Measurements from ENCODE around the gene ATG2A.

Gene ATG2A

DNA sequence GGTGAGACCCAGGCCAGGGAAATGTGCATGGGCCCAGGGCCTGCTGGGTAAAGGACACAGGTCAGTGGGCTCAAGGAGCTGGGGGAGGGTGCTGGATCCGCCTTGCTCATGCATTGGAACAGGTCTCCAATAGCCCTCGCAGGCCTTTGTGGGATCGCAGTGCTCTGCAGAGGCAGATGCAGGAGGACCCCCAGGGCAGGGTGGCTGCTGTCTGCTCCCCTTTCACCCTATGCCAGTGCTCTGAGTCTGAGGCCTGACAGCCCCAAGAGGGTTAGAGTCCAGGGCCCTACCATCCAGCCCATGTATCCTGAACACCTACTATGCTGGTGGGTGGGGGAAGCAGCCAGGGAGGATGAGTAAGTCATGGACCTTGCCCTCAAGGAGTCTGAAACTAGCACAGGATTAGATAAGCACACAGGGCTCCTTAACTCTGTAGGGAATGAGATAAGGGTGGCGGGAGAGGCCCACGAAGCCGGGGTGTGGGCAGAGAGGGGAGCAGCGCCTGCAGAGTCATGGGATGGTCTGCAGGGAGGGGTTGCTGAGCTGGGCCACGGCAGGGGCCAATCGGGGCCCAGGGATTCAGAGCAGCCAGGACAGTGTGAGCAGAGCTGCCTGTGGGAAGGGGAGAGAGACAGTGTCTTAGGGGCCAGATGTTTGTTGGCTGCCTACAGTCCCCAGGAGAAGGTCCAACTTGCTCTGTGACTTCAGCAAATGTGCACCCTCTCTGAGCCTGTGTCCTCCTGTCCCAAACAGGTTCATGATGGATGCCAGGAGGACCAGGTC, 28.1 kb downstream of the ATG2A start:
- H3K27me3 ChIP-seq (ENCODE audit: insufficient read depth, poor library complexity, severe bottlenecking), result no peaks in the 10 kb centered on the region
- DNase-seq (ENCODE audit: low read depth in 1 of 2, low spot score in 1 of 2), result no peak
- H3K4me3 ChIP-seq (replicated peaks; ENCODE audit: insufficient read depth, low read length), result no peak overlapping the region
- TF ChIP-seq, protein P1, sequence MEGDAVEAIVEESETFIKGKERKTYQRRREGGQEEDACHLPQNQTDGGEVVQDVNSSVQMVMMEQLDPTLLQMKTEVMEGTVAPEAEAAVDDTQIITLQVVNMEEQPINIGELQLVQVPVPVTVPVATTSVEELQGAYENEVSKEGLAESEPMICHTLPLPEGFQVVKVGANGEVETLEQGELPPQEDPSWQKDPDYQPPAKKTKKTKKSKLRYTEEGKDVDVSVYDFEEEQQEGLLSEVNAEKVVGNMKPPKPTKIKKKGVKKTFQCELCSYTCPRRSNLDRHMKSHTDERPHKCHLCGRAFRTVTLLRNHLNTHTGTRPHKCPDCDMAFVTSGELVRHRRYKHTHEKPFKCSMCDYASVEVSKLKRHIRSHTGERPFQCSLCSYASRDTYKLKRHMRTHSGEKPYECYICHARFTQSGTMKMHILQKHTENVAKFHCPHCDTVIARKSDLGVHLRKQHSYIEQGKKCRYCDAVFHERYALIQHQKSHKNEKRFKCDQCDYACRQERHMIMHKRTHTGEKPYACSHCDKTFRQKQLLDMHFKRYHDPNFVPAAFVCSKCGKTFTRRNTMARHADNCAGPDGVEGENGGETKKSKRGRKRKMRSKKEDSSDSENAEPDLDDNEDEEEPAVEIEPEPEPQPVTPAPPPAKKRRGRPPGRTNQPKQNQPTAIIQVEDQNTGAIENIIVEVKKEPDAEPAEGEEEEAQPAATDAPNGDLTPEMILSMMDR (IDR thresholded peaks at IDR 0.05; ENCODE audit: insufficient read depth, low read length), result no peak
- TF ChIP-seq SPI1 (IDR thresholded peaks at IDR 0.05; ENCODE audit: borderline replicate concordance, low read depth), result no peak
- TF ChIP-seq, protein P2, sequence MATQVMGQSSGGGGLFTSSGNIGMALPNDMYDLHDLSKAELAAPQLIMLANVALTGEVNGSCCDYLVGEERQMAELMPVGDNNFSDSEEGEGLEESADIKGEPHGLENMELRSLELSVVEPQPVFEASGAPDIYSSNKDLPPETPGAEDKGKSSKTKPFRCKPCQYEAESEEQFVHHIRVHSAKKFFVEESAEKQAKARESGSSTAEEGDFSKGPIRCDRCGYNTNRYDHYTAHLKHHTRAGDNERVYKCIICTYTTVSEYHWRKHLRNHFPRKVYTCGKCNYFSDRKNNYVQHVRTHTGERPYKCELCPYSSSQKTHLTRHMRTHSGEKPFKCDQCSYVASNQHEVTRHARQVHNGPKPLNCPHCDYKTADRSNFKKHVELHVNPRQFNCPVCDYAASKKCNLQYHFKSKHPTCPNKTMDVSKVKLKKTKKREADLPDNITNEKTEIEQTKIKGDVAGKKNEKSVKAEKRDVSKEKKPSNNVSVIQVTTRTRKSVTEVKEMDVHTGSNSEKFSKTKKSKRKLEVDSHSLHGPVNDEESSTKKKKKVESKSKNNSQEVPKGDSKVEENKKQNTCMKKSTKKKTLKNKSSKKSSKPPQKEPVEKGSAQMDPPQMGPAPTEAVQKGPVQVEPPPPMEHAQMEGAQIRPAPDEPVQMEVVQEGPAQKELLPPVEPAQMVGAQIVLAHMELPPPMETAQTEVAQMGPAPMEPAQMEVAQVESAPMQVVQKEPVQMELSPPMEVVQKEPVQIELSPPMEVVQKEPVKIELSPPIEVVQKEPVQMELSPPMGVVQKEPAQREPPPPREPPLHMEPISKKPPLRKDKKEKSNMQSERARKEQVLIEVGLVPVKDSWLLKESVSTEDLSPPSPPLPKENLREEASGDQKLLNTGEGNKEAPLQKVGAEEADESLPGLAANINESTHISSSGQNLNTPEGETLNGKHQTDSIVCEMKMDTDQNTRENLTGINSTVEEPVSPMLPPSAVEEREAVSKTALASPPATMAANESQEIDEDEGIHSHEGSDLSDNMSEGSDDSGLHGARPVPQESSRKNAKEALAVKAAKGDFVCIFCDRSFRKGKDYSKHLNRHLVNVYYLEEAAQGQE (IDR thresholded peaks at IDR 0.05; ENCODE audit: insufficient replicate concordance, low read depth), result no peak
- no peak for TF ChIP-seq GABPA (IDR thresholded peaks at IDR 0.05; ENCODE audit: low read depth)
- TF ChIP-seq POLR2AphosphoS5 (IDR thresholded peaks at IDR 0.05; ENCODE audit: low read depth), result no peak
- no peak overlapping the region for H3K27ac ChIP-seq (replicated peaks)

DNA sequence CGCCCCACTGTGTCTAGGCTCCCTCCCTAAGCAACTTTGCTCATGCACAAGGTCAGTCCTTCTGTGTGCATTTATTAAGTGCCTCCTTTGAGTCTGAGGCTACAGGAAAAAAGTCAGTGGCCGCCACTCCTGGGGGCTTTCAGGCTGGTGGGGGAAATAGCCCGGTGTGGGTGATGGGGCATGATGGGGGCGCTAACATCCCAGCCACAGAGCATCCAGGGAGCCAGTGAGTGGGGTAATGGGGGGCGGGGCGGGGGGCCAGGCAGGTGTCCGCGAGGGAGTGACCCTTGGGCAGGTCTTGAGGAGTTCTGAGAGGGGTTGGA, 28.6 kb downstream of the ATG2A start:
- H3K4me3 ChIP-seq (replicated peaks; ENCODE audit: insufficient read depth, low read length), result no peak overlapping the region
- TF ChIP-seq GABPA (IDR thresholded peaks at IDR 0.05; ENCODE audit: low read depth), result no peak
- TF ChIP-seq POLR2AphosphoS5 (IDR thresholded peaks at IDR 0.05; ENCODE audit: low read depth), result no peak
- TF ChIP-seq, protein P2 (IDR thresholded peaks at IDR 0.05; ENCODE audit: insufficient replicate concordance, low read depth), result no peak
- TF ChIP-seq SPI1 (IDR thresholded peaks at IDR 0.05; ENCODE audit: borderline replicate concordance, low read depth), result no peak
- TF ChIP-seq, protein P1 (IDR thresholded peaks at IDR 0.05; ENCODE audit: insufficient read depth, low read length), result no peak
- no peaks in the 10 kb centered on the region for H3K27me3 ChIP-seq (ENCODE audit: insufficient read depth, poor library complexity, severe bottlenecking)
- H3K27ac ChIP-seq (replicated peaks), result peak overlapping the region; percentile 13; the same call in 1 of the 2 replicates
- no peak for DNase-seq (ENCODE audit: low read depth in 1 of 2, low spot score in 1 of 2)

DNA sequence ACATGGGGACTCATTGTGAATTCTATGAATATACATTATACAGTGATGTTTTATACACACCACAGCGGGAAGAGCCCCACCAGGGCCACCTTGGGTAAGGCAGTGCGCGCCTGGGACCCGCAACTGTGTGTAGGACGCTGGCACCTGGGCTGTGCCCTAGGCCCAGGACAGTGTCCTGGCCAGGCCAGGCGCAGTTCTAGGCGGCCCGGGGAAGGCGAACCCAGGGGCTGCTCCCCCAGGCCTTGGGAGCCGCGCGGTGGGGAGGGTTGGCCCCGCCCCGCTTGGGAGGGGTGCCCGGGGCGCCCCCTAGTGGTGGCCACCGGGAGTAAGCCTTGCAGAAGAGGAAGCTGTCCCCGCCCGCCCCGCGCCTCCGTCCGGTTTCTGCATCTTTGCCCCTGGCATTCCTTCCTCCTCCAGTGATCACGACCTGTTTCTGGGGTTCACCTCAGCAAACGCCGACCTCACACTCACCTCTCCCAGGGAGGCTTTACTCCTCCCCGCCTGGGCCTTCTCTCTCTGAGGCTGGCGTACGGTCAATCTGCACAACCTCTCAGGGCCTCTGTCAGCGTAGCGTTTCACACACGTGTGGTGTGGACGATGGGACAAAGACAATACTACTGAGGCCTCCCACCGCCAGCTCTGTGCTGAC, 29.1 kb downstream of the ATG2A start:
- TF ChIP-seq SPI1 (IDR thresholded peaks at IDR 0.05; ENCODE audit: borderline replicate concordance, low read depth) (peak; percentile 43; the same call in 1 of the 2 replicates), GABPA (IDR thresholded peaks at IDR 0.05; ENCODE audit: low read depth) (peak; percentile 19; the same call in 1 of the 2 replicates), POLR2AphosphoS5 (IDR thresholded peaks at IDR 0.05; ENCODE audit: low read depth) (0 out of 2 replicates have a peak, but pooled peaks have one; percentile 26)
- TF ChIP-seq, protein P1 (IDR thresholded peaks at IDR 0.05; ENCODE audit: insufficient read depth, low read length), result peak; percentile 61
- TF ChIP-seq, protein P2 (IDR thresholded peaks at IDR 0.05; ENCODE audit: insufficient replicate concordance, low read depth), result no peak
- peak overlapping the region; percentile 31 for H3K27ac ChIP-seq (replicated peaks)
- no peak overlapping the region for H3K4me3 ChIP-seq (replicated peaks; ENCODE audit: insufficient read depth, low read length)
- peak; percentile 73 to 82 for DNase-seq (ENCODE audit: low read depth in 1 of 2, low spot score in 1 of 2)
- H3K27me3 ChIP-seq (ENCODE audit: insufficient read depth, poor library complexity, severe bottlenecking), result no peaks in the 10 kb centered on the region

Measured in HL-60 (cell line).